PC-3 (cell line): ENCODE measurements around the gene PKNOX2. TPM values are rescaled to one million over a fixed set of nuclear protein-coding genes. Genes with fewer than 3 reads are reported as not detected.

ENCODE experiments used
- ATAC-seq: fragments of 200-7000 bp; cut with Tn5 transposase; 2 replicates; pipeline ENCODE4 v1.9.1; 2020; ENCODE audit warnings: mild to moderate bottlenecking, moderate library complexity
- BruUV-seq: library from RNA; stranded (reverse); fragments of 400-500 nt; replicated peaks from 2 replicates; lab custom pipeline; 2021; lab: Mats Ljungman, UMichigan
- CTCF ChIA-PET: fragments of 300-600 bp; sonication (Branson Sonifier 250); formaldehyde crosslinking; loops from one replicate; lab custom pipeline; 2022; ENCODE audit warnings: antibody characterized with exemption; lab: Charles Lee
- POLR2A ChIA-PET: fragments of 300-600 bp; sonication (Branson Sonifier 250); formaldehyde crosslinking; loops from one replicate; lab custom pipeline; 2022; ENCODE audit warnings: antibody characterized with exemption; ENCODE audit not compliant: unreplicated experiment; lab: Charles Lee
- DNase-seq: peaks from one replicate; pipeline ENCODE4 v3.0.0-alpha.2; 2015
- H2AFZ ChIP-seq: fragments of 300-600 bp; sonication (generic); 2 replicates; pipeline ENCODE4 v1.6.0; 2016; ENCODE audit warnings: antibody characterized with exemption, low read length
- H3F3A ChIP-seq: fragments of 300-600 bp; sonication (generic); one replicate; pipeline ENCODE4 v1.6.0; 2017; ENCODE audit warnings: antibody characterized with exemption, low read length, control low read depth, mild to moderate bottlenecking; ENCODE audit not compliant: unreplicated experiment
- H3K27ac ChIP-seq: fragments of 300-600 bp; sonication (generic); 2 replicates; pipeline ENCODE4 v1.5.1; 2016; ENCODE audit warnings: mild to moderate bottlenecking, low read length
- H3K27me3 ChIP-seq: fragments of 300-600 bp; sonication (generic); 2 replicates; pipeline ENCODE4 v1.6.1; 2016; ENCODE audit warnings: low read length, mixed read lengths
- H3K36me3 ChIP-seq: fragments of 300-600 bp; sonication (generic); 2 replicates; pipeline ENCODE4 v1.6.1; 2016; ENCODE audit warnings: low read depth, mixed run types, low read length, mixed read lengths
- H3K4me1 ChIP-seq: fragments of 300-600 bp; sonication (generic); 2 replicates; pipeline ENCODE4 v1.5.1; 2016; ENCODE audit warnings: low read length; ENCODE audit not compliant: insufficient read depth
- H3K4me2 ChIP-seq: fragments of 300-600 bp; sonication (generic); 2 replicates; pipeline ENCODE4 v1.6.0; 2016; ENCODE audit warnings: low read length
- H3K4me3 ChIP-seq: fragments of 300-600 bp; sonication (generic); 2 replicates; pipeline ENCODE4 v1.5.1; 2016; ENCODE audit warnings: mild to moderate bottlenecking, low read length, mixed read lengths
- H3K79me2 ChIP-seq: fragments of 300-600 bp; sonication (generic); 2 replicates; pipeline ENCODE4 v1.6.1; 2017; ENCODE audit warnings: low read length, mixed read lengths
- H3K9ac ChIP-seq: fragments of 300-600 bp; sonication (generic); 2 replicates; pipeline ENCODE4 v1.6.0; 2016; ENCODE audit warnings: mild to moderate bottlenecking, low read length
- H3K9me2 ChIP-seq: fragments of 300-600 bp; sonication (generic); replicated peaks from 2 replicates; pipeline ENCODE4 v1.6.1; 2016; ENCODE audit warnings: mixed run types, low read length, mixed read lengths
- H3K9me3 ChIP-seq: fragments of 300-600 bp; sonication (generic); 2 replicates; pipeline ENCODE4 v1.6.1; 2016; ENCODE audit warnings: low read length, mixed read lengths
- H4K20me1 ChIP-seq: fragments of 300-600 bp; sonication (generic); 2 replicates; pipeline ENCODE4 v1.6.1; 2016; ENCODE audit warnings: low read length, mixed read lengths
- CTCF ChIP-seq: fragments of 300-600 bp; sonication (generic); conservative IDR thresholded peaks from 2 replicates; pipeline ENCODE4 v1.5.1; 2017; ENCODE audit warnings: antibody characterized with exemption, low read depth, mild to moderate bottlenecking, low read length
- EZH2 ChIP-seq: fragments of 300-600 bp; sonication (generic); IDR thresholded peaks from one replicate; pipeline ENCODE4 v1.6.1; 2017; ENCODE audit warnings: antibody characterized with exemption, mild to moderate bottlenecking, low read length; ENCODE audit not compliant: unreplicated experiment
- EZH2phosphoT487 ChIP-seq: fragments of 300-600 bp; sonication (generic); IDR thresholded peaks from 2 replicates; pipeline ENCODE4 v1.6.1; 2018; ENCODE audit warnings: mild to moderate bottlenecking, antibody characterized with exemption, low read length, borderline replicate concordance
- intact Hi-C: fragments of 100-400 bp; cut with micrococcal nuclease; formaldehyde crosslinking; loops from 2 replicates; pipeline ENCODE4 v1.9.0; 2023
- total RNA-seq: library from RNA; depleted of rRNA; stranded (reverse); fragments of >200 nt; gene quantifications from 2 replicates; pipeline ENCODE4 v1.2.3, GENCODE V29; 2014

Gene PKNOX2
- total RNA-seq, 1 experiment from 2014 or later = not detected

- H3F3A ChIP-seq = no peaks in the 10 kb centered on the region
- POLR2A ChIA-PET = no interaction called here
- H3K9me2 ChIP-seq = no peaks in the 10 kb centered on the region
- H3K9me3 ChIP-seq = no peaks in the 10 kb centered on the region
- no peak for TF ChIP-seq EZH2phosphoT487
- TF ChIP-seq EZH2 = no peak
- TF ChIP-seq CTCF = no peak
- H3K27ac ChIP-seq = no peak overlapping the region
- DNase-seq (no peak), ATAC-seq (no peak)
- H3K4me1 ChIP-seq = no peaks in the 10 kb centered on the region
- H3K79me2 ChIP-seq = no peaks in the 10 kb centered on the region
- H3K4me2 ChIP-seq = no peak overlapping the region
- H3K27me3 ChIP-seq = peaks cover 79% of the 10 kb centered on the region
- BruUV-seq = no TSS peak
- intact Hi-C loops = no loop called here
- CTCF ChIA-PET = no interaction called here
- no peaks in the 10 kb centered on the region for H4K20me1 ChIP-seq
- no peaks in the 10 kb centered on the region for H3K36me3 ChIP-seq
- H3K9ac ChIP-seq = no peak overlapping the region
- H2AFZ ChIP-seq = no peak overlapping the region
- no peak overlapping the region for H3K4me3 ChIP-seq
Observed at GRCh38 chr11:125372088-125372487, 207.5 kb downstream of the PKNOX2 start.

DNA sequence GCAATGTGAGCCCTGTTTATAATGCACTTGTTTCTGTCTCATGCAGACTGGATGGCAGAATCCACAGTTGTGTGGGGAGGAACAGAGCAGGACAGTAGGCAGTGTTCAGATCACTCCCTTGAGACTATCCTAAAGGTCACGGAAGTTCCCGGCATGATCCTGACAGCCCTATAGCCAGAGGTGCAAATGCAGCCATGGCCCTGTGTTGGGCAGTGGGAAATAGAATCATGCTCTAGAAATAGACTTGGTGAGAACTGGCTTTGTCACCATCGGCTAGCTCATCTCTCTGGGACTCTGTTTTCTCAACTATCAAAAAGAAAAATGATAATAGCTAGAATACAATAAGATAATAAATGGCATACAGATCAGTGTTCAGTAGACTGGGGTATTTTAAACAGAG is 208.4 kb downstream of the PKNOX2 start:
- Histone ChIP-seq H3F3A (no peaks in the 10 kb centered on the region), H2AFZ (no peak overlapping the region), H3K4me3 (no peak overlapping the region), H3K36me3 (no peaks in the 10 kb centered on the region), H3K79me2 (no peaks in the 10 kb centered on the region), H3K9me2 (no peaks in the 10 kb centered on the region), H3K27ac (no peak overlapping the region), H3K4me2 (no peak overlapping the region), H3K9me3 (no peaks in the 10 kb centered on the region), H3K9ac (no peak overlapping the region), H3K27me3 (peaks cover 87% of the 10 kb centered on the region), H4K20me1 (no peaks in the 10 kb centered on the region), H3K4me1 (no peaks in the 10 kb centered on the region)
- POLR2A ChIA-PET = no interaction called here
- no TSS peak for BruUV-seq
- TF ChIP-seq CTCF = no peak
- no peak for TF ChIP-seq EZH2
- TF ChIP-seq EZH2phosphoT487 = no peak
- DNase-seq (no peak), ATAC-seq (no peak)
- intact Hi-C loops = no loop called here
- CTCF ChIA-PET = no interaction called here

GRCh38 chr11:125373426-125374391 is 209.2 kb downstream of the PKNOX2 start:
- ATAC-seq = no peak
- CTCF ChIA-PET = no interaction called here
- intact Hi-C loops = no loop called here

More at GRCh38 chr11:125373426-125374391, 209.2 kb downstream of the PKNOX2 start:
- H3K4me2 ChIP-seq = no peak overlapping the region
- no peaks in the 10 kb centered on the region for H3K4me1 ChIP-seq
- H3K36me3 ChIP-seq = no peaks in the 10 kb centered on the region
- H3K9me3 ChIP-seq = no peaks in the 10 kb centered on the region
- no peaks in the 10 kb centered on the region for H4K20me1 ChIP-seq
- TF ChIP-seq EZH2phosphoT487 (no peak), CTCF (no peak), EZH2 (no peak)
- no peaks in the 10 kb centered on the region for H3K9me2 ChIP-seq
- no peak overlapping the region for H3K27ac ChIP-seq
- peaks cover 93% of the 10 kb centered on the region for H3K27me3 ChIP-seq
- no peak overlapping the region for H3K9ac ChIP-seq
- DNase-seq = no peak
- no peaks in the 10 kb centered on the region for H3K79me2 ChIP-seq
- POLR2A ChIA-PET = interaction anchor here (0.6 kb wide), 1 partner anchor 634 kb away, joined by 6 read pairs; the partner anchor contains the start of gene NRGN
- H3K4me3 ChIP-seq = no peak overlapping the region
- BruUV-seq = no TSS peak
- H2AFZ ChIP-seq = no peak overlapping the region
- H3F3A ChIP-seq = no peaks in the 10 kb centered on the region
